Coronary artery (tissue), 2 donors: Measurements from ENCODE around the gene DHRS11.

Source experiments
- DNase-seq: peaks from one replicate; pipeline ENCODE4 v3.0.0-alpha.2; 2017; ENCODE audit warnings: low spot score
- H3K27ac ChIP-seq, 2 donors: fragments of 200-600 bp; sonication (generic); one replicate each; pipeline ENCODE4 v1.5.1; 2016 to 2019
- H3K4me3 ChIP-seq: fragments of 200-600 bp; sonication (generic); 2 replicates; pipeline ENCODE4 v1.5.1; 2016; ENCODE audit warnings: mild to moderate bottlenecking, moderate library complexity
- CTCF ChIP-seq: fragments of 200-600 bp; sonication (generic); IDR thresholded peaks from one replicate; pipeline ENCODE4 v1.5.1; 2019; ENCODE audit warnings: antibody characterized with exemption

The DHRS11 gene

GRCh38 chr17:36546418-36547093, 45.1 kb upstream of the DHRS11 start:
- Histone ChIP-seq H3K27ac (peak overlapping the region; percentile 99), H3K4me3 (peak overlapping the region; percentile 91)
- DNase-seq, result no peak
- TF ChIP-seq CTCF, result no peak

- TF ChIP-seq CTCF, result no peak
- DNase-seq, result no peak
- H3K27ac ChIP-seq, result peak overlapping the region in 1 of 2 donors; percentile 3
- H3K4me3 ChIP-seq, result peak overlapping the region; percentile 34
Observed at GRCh38 chr17:36547776-36548175, 43.9 kb upstream of the DHRS11 start.

DNA sequence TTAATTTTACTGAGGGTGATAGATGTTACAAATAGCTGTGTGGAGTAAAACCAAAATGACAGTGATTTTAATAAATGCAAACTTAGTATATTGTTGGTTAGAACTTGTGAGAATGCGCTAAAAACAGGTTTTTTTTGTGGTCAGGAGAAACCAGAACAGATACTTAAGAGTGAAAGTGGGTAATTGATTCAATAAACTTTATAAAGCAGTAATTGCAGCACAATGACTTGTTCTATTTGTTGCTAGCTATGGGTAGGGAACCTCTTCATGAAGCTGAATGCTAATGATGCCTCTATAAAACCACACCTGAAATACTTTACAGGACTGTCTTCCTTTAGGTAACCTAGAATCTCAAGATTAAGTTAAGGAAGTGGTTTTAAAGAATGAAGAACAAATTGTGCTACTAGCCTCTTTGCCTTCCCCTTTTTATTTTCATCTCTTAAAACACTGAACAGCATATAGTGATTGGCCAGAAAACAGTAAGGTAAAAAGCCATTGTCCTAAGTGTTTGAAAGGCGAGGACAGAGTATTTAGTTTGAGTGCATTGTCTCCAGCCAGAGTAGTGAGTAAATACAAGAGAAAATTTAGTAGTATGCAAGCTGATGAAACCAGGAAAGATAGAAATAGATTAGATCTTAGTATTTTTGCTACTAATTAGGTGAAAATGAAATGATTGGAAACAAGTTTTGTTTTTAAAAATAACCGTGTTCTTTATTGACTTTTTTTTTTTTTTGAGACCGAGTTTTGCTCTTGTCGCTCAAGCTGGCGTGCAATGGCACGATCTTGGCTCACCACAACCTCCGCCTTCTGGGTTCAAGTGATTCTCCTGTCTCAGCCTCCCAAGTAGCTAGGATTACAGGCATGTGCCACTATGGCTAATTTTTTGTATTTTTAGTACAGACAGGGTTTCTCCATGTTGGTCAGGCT, 40.9 kb upstream of the DHRS11 start:
- no peak for DNase-seq
- Histone ChIP-seq H3K27ac (peak overlapping the region in 1 of 2 donors; percentile 0), H3K4me3 (no peak overlapping the region)
- TF ChIP-seq CTCF, result no peak

DNA sequence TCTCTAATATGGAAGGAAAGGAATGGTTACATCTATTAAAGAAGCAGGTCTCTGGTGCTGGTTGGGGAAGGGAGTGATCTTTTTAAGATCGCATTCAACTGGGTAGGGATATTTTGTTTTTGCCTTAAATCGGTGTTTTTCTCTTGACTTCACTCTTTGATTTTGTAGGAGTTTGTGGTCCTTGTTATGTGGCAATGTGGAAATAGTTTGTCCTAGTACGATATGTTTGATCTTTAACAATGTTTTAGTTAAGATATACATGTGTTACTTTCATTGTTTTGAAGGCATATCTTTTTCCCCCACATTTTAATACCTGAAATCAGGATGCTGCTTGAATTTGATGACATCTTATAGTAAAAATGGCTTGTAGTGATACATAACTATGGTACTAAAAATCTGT, 38.2 kb upstream of the DHRS11 start:
- TF ChIP-seq CTCF, result no peak
- Histone ChIP-seq H3K4me3 (no peak overlapping the region), H3K27ac (no peak overlapping the region)
- DNase-seq, result no peak

DNA sequence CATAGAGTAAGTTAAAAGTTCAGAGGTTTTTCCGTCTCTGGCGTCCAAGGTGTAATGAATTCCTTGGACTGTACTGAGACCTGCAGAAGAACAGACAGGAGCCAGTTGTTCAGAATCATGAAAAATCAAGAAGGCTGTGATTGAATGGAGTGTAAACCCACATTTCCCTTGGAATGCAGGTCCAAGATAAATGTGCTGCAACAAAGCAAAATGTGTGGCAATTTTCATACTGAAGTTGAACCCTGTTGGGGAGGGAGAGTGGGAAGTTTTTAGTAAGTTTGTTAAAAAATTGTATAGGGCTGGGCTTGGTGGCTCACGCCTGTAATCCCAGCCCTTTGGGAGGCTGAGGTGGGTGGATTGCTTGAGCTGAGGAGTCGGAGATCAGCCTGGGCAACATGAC, 25.6 kb upstream of the DHRS11 start:
- Histone ChIP-seq H3K4me3 (no peak overlapping the region), H3K27ac (no peak overlapping the region)
- no peak for TF ChIP-seq CTCF
- no peak for DNase-seq

GRCh38 chr17:36575028-36575427, 16.7 kb upstream of the DHRS11 start:
- no peak overlapping the region for H3K4me3 ChIP-seq
- no peak for TF ChIP-seq CTCF
- no peak overlapping the region for H3K27ac ChIP-seq
- no peak for DNase-seq

DNA sequence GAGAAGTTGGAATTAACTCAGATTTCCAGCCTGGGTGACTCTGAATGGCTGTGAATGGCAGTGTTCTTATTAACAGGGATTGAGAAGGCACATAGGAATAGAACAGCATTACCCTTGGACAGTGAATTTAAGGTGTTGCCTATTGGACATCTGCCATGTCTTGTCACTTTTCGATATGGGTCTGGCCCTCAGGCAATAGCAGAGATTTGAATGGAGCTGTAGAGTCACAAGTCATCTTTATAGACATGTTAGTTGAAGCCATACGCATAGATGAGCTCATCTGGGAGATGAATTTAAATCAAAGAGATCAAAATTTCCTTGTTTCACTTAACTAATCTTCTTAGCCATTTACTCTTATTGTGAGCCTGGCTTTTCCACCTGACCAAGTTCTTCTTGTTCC, 14.9 kb upstream of the DHRS11 start:
- Histone ChIP-seq H3K4me3 (no peak overlapping the region), H3K27ac (no peak overlapping the region)
- no peak for DNase-seq
- no peak for TF ChIP-seq CTCF
